ENCODE results near the gene WDR77.

The WDR77 gene

GRCh38 chr1:111448918-111449702 is at the start of gene WDR77, which contains the start of gene ATP5PB:
Gene WDR77 (minus strand): TSS chr1:111449256. CDS start chr1:111449169, 87 bp downstream.
Gene ATP5PB (plus strand): TSS chr1:111449464. CDS start chr1:111449542, 78 bp downstream.
- peak; percentile 98 for FAIRE-seq

GRCh38 chr1:111497592-111497991 is 48.5 kb upstream of the WDR77 start:
- no peak for FAIRE-seq

GRCh38 chr1:111496398-111496797 is 47.3 kb upstream of the WDR77 start:
- FAIRE-seq, result no peak

GRCh38 chr1:111491070-111491469 is 42.0 kb upstream of the WDR77 start:
- no peak for FAIRE-seq

- FAIRE-seq, result no peak
Measured at GRCh38 chr1:111490220-111490619, 41.2 kb upstream of the WDR77 start.

- FAIRE-seq, result no peak
Measured at GRCh38 chr1:111489604-111490003, 40.5 kb upstream of the WDR77 start.

- no peak for FAIRE-seq
Measured at GRCh38 chr1:111488669-111489068, 39.6 kb upstream of the WDR77 start.

GRCh38 chr1:111487133-111487532 is 38.1 kb upstream of the WDR77 start:
- FAIRE-seq, result no peak

- FAIRE-seq, result no peak
Measured at GRCh38 chr1:111486431-111486830, 37.4 kb upstream of the WDR77 start.

- no peak for FAIRE-seq
Measured at GRCh38 chr1:111484391-111485026, 35.5 kb upstream of the WDR77 start.

GRCh38 chr1:111483876-111484275 is 34.8 kb upstream of the WDR77 start:
- FAIRE-seq, result no peak

- no peak for FAIRE-seq
Measured at GRCh38 chr1:111483166-111483565, 34.1 kb upstream of the WDR77 start.

GRCh38 chr1:111481387-111482221 is 32.5 kb upstream of the WDR77 start:
- FAIRE-seq, result no peak

GRCh38 chr1:111480674-111481073 is 31.6 kb upstream of the WDR77 start:
- no peak for FAIRE-seq

- no peak for FAIRE-seq
Measured at GRCh38 chr1:111476761-111477309, 27.8 kb upstream of the WDR77 start.

- no peak for FAIRE-seq
Measured at GRCh38 chr1:111476214-111476613, 27.2 kb upstream of the WDR77 start.

- no peak for FAIRE-seq
Measured at GRCh38 chr1:111475701-111476100, 26.6 kb upstream of the WDR77 start.

GRCh38 chr1:111474521-111474920 is 25.5 kb upstream of the WDR77 start:
- no peak for FAIRE-seq

GRCh38 chr1:111474106-111474505 is 25.1 kb upstream of the WDR77 start:
- no peak for FAIRE-seq

- FAIRE-seq, result no peak
Measured at GRCh38 chr1:111471538-111471937, 22.5 kb upstream of the WDR77 start.

- no peak for FAIRE-seq
Measured at GRCh38 chr1:111471012-111471411, 22.0 kb upstream of the WDR77 start.

- FAIRE-seq, result no peak
Measured at GRCh38 chr1:111470596-111470995, 21.5 kb upstream of the WDR77 start.

- FAIRE-seq, result no peak
Measured at GRCh38 chr1:111469539-111469938, 20.5 kb upstream of the WDR77 start.
